Kidney glomerular epithelial cell (primary cell): ENCODE data around the gene LHFPL6.

Experiments
- DNase-seq: peaks from one replicate; lab custom pipeline; 2025; lab: John Stamatoyannopoulos, UW

The LHFPL6 gene

DNA sequence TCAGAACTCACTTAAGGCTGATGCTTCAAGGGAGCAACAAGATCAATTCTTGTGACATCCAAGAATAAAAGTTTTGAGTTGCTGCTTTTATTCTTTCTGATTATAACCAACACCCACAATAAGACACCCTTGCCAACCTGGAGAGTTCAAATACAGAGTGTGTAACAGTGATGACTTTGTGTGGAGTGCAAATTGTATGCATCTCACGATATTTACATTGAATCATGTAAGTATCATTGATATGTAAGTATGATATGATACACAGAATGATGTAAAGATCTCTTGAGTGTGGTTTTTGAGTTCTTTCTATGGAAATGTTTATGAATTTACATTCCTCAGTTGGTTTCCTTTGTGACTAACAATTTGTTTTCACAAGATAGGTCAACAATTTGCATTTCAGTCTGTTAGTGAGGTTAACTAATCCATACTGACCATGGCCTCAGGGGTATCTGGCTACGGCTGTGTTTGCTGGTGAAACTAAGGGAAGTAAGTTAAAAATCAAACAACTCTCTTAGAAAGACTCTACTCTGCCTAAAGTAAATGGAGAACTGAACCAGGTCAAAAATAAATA is 12.4 kb downstream of the LHFPL6 start:
- no peak for DNase-seq

DNA sequence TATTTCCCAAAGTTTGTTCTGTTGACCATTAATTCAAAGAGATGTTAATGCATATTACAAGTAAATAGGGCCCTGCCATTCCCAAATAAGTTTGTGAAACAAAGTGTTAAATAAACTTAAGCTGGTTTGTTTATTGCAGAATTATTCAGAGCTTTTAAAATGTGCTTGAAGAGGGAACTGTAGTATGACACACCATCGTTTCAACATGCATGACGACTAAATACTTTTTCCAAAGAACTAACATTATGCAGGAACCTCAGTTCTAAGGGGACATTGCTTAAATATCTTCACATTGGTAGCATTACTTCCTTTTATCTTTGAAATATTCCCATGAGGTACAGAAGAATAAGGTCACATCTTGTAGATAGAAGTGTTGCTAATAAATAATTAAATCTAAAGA is 14.6 kb downstream of the LHFPL6 start:
- DNase-seq = no peak

DNA sequence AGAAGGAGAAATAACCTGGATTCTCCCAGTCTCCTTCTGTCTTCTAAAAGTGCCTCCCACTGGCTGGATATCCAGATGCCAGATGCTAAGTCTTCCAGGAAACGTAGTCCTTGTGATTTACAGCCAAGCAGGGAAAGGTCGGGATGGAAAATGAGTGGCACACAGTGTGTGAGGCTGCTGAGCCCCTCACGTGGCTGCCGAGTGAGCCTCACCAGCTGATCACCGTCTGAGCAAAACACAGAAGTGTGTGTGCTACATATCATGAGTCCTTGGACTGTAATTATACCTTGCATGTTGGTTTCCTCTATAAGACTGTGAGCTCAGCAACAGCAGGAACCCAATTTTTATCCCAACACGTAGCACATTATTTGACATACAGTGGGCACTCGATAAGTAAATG is 15.1 kb downstream of the LHFPL6 start:
- DNase-seq = no peak

DNA sequence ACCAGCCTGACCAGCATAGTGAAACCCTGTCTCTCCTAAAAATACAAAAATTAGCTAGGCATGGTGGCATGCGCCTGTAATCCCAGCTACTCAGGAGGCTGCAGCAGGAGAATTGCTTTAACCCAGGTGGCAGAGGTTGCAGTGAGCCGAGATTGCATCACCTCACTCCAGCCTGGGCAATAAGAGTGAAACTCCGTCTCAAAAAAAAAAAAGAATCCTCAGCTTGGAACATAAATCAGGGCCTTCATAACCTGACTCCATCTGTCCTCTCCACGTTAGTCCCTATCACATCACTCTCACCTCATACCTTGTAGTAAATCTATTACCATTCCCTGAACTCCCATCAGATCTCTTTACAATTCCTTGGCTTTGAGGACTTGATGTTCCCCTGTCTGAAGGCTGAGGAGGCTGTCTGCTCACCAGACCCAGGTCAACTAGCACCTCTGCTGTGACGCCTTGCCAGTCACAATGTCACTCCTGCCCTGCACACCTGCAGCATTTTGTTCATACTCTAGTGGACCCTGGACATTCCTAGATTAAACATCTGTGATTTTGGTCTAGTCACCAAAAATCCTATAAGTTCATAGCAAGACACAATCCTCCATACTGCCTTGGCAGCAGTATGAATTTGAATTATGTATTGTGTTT is 15.9 kb downstream of the LHFPL6 start:
- no peak for DNase-seq

DNA sequence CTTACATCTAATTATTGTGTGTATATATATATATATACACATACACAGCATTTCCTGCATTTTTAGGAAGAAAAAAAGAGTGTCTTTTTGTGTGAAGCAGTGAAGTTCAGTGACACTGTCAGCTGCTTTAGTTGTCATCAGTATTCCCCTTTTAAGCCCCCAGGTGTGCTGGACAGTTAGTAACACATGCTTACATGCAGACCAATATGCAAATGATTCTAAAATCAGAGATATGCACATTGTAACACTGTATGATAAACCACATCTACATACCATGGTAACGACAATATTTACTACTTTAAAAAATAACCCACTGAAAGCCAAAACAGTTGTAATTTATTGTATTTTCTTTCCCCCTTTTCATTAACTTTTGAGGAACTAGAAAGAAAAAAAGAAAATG is 16.8 kb downstream of the LHFPL6 start:
- no peak for DNase-seq

DNA sequence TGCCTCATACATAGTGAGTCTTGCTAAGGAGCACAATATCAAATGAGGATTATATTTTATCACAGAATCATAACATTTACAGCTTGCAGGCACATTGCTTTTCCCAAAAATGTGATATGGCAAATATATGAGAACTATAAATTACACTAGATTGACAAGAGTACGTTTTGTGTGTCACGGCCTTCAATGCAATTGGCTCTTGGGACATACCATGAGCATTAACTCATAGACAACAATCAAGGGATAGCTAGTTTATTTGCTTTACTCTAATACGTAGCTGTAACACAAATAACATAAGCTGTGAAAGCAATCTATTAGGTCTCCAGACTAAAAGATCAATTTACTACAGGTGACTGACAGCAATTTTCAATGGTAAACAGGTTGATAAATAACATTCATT is 17.8 kb downstream of the LHFPL6 start:
- no peak for DNase-seq

DNA sequence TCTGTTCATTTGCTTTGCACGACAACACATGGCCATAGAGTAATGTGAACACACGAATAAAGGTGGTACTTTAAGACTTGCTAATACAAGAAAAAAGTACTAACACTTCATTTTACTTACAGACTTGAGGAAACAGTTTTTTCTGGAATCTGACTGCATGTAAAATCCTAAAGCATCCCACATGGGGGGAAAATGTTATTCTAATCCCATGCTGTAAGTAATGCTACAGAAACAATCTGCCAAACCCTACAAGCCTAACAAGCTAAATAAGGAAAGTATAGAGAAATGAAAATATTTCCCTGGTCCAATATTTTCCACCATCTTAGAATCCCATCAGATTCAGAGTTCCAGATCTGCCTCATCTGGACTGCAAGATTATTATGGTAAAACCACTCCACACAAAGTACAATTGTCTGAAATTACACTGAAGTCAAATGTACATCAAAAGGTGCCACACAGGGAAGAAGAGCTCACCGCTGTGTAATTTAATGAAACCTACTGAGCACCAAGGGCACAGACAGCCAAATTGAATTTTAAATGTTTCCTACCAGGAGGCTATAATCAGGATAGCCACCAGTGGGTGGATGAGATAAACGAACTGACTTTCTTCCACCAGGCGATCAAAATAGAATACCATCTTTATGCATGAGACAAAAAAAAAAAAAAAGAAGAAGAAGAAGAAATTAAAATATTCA is 22.0 kb downstream of the LHFPL6 start:
- DNase-seq = no peak

DNA sequence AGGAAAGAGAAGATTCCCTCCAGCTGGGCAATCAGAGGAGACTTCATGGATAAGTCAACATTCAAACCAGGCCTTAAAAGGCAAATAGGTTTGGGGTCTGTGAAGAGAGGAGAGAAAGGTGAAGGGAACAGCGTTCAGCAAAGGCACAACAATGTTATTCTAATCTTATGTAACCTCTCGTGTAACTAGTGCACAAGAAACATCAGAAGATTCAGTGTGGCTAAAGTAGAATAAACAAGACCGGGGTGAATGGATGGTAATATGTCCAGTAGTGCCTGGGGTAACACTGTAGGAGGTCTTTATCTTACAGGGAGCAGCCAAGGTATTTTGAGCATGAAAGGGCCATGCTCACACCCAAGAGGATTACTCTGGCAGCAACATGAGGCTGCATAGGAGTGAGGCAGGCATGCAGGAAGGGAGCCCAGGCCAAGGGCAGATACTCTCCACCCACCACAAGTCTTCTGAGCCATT is 24.1 kb downstream of the LHFPL6 start:
- DNase-seq = no peak

DNA sequence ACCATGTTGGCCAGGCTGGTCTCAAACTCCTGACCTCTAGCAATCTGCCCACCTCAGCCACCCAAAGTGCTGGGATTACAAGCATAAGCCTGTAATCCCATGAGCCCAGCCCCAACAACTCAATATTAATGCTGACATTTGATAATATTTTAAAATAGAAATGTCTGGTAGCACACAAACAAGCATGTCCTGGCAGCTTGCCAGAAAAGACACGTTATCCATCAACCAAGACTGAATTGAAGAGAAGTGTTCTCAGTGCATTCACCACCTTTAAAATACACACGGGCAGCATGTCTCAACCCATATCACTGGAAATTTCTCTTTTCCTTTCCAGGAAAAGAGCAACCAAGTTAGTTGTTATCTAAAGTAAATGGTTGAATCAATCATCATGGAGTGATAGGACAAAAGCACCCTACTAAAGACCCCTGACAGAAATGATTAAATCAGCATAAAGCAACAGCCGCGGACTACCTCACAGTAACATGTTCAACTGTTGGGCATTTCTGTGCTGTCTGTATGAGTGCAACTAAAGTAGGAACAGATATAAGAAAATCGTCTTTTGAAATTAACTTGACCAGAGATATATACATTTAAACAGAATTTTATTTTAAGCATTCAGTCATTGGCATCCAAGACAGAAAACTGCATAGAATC is 25.0 kb downstream of the LHFPL6 start:
- DNase-seq = no peak

DNA sequence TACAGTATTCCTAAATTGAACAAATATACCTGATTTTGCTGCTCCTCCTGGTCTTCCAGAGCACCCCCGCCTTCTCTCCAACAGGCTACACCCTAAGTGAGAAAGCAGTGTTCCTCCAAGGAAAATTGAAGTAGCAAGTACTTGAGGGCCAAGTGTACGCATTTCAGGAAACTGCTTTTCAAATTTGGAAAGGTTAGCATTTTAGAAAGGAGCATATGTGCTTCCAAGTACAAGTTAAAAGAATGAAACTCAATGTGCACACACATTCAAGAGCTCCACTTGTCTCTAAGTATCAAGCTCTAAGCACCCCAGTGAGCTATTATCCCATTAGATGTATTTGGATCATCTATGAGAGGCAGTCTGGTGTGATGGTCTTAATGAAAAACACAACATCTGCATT is 25.8 kb downstream of the LHFPL6 start:
- no peak for DNase-seq

DNA sequence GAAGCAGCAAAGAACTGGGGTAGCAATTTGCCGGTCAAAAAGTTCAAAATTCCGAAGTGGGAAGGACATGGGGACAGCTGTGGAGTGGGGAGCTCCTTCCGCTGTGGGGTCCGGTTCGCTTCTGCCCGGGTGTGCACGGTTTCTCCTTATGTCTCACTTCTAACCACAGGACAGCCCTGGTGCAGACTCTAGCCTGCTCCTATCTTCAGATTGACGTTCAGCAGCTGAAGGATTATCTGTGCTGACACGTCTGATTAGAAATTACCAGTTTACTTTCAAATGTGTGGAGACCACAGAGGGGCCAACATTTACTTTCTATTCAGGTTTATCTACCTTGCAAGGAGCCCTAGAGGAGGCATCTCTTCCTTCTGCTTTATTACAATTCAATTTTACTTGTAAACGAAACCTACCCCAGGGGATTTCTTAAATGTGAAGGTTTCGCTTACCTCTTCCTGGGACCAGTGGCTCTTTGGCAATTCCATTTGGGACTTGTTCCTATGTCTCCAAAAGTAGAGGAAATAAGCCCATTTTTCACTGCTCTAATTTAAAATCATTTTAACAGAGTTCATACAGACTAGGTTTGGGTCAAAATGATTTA is 27.3 kb downstream of the LHFPL6 start:
- DNase-seq = no peak

DNA sequence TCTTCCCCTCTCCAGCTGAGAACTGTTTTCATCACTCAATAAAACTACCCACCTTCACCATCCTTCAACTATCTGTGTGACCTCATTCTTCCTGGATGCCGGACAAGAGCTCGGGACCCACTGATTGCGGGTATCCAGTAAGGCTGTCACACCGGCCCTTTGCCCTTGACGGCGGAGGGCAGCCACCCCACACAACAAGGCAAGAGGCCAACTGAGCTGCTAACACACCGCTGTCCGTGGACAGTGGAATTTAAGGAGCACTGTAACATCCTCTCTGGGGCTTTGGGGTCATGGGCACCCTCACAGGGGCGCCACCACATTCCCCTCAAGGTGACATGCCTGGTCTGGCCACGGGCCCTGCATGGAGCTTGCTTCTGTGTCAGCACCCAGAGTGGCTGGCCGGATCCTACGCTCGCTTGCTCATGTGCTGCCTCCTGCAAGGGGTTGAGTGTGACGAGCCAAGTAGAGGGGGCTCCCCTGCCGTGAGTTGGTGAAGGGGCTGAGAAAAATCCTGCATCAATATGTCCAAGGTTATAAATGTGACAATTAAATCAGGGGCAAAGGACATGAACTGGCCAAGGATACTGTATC is 31.4 kb downstream of the LHFPL6 start:
- no peak for DNase-seq

DNA sequence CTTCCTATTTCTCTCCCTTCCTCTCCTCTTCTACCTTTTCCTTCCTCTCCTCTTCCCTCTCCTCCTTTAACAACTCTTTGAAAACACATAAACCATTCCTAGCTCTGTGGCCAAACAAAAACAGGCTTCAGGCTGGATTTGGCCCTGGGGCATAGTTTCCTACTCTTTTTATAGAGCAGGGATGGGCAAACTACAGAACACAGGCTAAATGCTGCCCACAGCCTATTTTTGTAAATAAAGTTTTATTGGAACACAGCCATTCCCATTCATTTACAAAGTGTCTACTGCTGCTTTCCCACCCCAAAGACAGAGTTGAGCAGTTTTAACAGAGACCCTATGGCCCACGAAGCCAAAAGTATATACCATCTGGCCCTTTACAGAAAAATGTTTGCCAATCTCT is 35.4 kb downstream of the LHFPL6 start:
- no peak for DNase-seq

DNA sequence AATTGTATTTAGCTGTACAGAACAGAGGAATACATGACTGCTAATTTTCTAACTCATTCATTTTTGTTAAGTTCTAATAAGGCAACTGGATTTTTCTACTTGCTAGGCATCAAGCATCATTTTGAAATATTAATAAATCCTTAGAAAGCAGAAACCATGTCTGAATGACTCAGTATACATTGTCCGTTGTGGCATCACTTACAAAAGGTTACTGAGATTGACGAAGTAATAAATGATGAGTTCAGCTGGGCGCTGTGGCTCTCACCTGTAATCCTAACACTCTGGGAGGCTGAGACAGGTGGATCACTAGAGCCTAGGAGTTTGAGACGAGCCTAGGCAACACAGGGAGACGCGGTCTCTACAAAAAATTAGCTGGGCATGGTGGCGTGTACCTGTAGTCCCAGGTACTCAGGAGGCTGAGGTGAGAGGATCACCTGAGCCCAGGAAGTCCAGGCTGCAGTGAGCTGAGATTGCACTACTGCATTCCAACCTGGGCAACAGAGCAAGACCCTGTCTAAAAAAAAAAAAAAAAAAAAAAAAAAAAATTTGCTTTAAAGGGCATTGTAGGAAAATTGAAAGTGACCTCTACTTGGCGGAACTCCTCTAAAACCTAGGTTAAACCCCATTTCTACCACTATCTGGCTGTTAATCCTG is 36.6 kb downstream of the LHFPL6 start:
- no peak for DNase-seq

DNA sequence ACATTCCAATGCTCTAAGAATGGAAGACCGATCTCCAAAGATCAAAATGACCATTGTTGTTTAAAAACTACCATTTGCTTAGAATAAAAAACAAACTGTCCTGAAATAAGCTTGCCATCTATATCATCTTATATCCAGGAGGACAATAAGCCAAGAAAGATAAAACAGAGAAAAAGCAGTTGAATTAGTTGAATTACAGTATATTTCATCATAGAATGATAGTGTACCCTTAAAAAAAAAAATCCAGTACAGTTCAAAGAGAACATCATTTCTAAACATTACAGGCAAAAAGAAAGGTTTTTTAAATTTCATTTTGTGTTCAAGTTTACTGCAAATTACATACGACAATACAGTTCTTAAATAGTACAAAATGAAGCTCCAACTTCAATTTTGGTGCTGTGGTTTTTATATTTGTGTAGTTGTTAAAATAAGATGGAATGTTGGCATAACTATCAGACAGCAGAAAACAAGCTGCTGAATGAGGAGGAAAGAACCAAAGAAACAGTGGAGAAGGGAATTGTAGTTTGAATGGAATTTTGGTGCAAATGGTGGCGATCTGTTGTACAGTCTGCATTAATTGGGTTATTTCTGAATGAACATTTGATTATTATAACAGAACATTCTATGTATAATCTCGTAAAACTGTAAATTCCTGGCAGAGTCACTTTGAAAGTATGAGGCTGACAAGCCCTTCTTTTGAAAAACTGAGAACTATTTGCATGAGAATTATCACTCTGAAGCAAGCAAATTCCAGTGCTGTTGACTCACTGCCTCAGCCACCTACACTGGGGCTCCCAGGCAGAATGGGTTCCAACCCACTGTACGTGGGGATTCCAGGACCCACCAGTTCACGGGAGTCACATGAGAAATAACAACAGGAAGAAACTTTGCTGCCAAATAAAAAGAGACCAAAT is 37.7 kb downstream of the LHFPL6 start:
- peak; percentile 85 for DNase-seq

DNA sequence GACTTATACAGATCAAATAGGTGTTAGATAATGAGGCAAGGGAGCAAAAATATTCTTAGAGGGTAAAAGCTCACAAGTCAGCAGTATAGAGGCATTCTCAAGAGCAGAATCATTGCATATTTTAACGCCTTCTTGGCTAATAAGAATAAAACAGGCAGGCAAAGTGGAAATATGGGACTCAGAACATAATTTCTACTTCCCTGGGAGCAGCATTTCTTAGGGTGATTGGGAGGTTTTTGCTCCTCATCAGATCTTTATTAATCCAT is 39.6 kb downstream of the LHFPL6 start:
- DNase-seq = peak; percentile 37

DNA sequence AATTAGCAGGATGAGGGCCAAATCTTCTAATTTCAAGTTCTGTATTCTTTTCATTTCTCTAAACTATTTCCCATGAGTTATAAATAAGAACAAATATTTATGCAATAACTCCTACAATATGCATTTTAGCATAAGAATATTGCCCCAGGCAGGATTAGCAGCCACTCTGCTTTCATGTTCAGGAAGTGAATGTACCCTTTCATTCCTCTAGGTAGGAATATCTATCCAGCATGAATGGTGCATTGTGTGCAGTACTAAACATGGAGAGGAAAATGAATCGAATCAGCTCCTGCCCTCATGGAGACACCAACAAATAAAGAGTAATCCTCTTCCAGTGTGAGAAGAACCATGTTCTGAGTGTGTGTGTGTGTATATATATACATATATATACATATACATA is 41.0 kb downstream of the LHFPL6 start:
- no peak for DNase-seq

DNA sequence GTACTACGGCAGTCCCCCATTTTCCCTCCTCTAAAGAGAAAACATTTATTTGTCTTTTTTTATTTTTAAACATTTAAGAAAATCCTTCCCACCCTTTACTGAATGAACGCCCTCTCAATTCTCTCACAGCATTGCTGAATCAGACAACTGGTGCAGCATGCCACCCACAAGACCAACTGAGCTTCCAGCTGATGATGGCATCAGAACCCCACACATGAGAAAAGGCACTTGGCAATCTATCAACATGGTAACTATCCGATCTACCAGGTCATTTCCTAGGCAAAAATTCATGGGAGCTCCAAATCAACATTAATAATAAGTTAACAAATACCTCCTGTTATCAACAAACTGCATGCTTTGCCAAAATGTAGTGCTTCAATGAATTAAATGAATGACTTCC is 43.1 kb downstream of the LHFPL6 start:
- peak; percentile 23 for DNase-seq

DNA sequence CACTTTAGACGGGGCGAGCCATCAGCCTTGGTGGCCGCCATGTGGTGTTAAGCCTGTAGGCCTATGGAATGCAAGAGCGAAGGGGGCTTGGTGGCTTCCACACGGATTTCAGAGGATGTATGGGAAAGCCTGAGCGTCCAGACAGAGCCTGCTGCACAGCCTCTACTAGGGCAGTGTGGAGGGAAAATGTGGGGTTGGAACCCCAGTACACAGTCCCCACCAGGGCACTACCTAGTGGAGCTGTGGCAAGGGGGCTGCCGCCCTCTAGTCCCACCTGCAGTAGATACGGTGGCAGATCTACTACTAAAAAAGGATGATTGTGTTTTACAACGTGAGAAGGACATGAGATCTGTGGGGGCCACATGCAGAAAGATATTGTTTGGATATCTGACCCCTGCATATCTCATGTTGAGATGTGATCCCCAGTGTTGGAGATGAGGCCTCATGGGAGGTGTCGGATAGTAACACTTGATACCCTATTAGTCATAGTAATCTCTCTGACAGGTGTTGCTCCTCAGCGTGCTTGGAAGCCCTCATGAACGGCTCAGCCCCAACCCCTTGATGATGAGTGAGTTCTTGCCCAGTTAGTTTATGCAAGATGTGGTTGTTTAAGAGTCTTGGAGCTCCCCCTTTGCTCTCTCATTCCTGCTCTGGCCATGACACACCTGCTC is 45.6 kb downstream of the LHFPL6 start:
- no peak for DNase-seq

DNA sequence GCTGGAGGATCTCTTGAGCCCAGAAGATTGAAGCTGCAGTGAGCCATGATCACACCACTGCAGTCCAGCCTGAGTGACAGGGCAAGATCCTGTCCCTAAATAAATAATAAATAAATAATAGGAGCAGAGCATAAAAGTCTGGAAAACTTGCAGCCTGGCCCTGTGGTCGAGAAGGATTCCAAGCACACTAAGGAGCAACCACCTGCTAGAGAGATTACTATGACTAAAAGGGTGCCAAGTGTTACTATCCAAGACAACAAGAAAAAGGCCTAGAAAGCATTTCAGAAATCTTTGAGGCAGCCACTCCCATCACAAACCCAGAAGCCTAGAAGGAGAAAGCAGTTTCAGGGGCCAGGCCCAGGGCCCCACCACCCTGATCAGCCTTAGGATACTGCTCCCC is 46.1 kb downstream of the LHFPL6 start:
- DNase-seq = no peak
